Measurements from ENCODE around the gene KRTAP10-6.
"Not testable (repeated sequence)": the region's sequence is repeated elsewhere in the genome, so short reads cannot be mapped to it uniquely, and the experiment has no call there.

The KRTAP10-6 gene

GRCh38 chr21:44592446-44593311 lies at the start of gene KRTAP10-6:
TSS of gene KRTAP10-6 (minus strand) at chr21:44592505. CDS start at chr21:44592484, 21 bp downstream.
- no peak for DNase-seq (ENCODE audit: low read depth)

DNA sequence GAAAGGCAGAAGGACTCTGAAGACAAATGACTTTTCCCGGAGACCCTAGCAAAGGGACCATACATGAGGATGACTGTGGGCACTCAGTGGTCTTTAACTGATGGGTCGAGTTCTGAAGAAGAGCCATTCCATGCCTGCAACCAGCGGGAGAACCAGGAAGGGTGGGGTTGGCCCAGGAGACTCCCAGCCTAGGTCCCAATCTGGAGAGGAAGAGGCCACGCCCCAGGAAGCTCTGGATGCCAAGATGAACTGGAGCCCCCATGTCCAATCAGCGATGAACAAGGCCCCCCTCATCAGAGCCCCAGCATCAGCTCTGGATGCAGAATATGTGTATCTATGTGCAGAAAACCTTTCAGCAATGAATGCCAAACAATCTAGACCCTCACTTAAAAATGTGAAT lies 48.5 kb upstream of the KRTAP10-6 start:
- no peak for DNase-seq (ENCODE audit: low read depth)

DNA sequence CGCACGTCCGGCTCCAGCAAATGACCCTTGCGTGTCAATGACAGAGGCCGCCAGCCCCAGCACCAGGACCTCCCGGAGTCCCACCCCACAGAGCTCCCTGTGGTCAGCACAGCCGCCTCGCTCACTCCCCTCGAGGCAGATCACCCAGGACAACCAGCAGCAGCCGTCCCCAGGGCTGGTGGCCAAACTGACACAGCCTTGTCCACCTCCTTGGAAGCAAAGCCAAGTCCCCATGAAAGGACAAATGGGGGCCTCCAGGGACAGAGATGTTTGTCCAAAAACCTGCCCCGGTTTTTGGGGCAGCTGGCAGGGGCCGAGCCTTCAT lies 47.0 kb upstream of the KRTAP10-6 start:
- DNase-seq (ENCODE audit: low read depth): no peak

DNA sequence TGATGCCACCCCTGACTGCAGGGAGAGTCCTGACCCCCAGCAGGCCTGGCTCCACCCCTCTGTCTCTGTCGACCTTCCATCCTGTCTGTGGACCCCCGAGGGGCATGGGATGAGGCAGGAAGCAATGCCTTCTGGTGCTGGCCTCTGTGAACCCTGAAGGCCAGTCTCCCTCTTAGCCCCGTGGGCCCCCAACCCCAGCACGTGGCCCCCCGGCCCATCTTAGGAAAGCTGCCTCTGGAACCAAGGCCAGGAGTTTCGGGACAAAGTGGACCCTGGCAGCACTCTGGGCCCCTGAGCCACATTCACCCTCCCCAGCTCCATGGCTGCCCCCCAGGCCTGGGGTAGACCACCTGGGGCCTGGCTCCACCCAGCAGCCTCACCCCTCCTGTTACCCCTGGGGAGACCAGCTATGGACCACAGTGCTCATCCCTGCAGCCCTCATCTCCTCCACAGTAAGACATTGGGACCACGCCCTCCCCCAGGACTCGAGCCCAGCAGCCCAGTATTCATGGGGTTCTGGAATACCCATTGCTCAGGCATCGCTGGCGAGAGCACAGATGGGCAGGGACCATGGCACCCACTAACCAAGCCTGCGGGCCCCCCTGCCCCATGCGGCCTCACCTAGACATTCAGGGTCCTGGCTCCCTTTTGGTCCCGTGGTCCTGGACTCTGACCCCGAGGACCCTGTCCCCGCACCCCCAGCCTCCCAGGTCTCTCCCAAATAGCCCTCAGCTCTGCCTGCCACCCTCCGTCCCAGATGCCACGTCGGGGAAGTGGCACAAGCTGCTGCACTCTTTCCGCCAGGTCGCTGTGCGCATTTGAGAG lies 46.4 kb upstream of the KRTAP10-6 start:
- DNase-seq (ENCODE audit: low read depth): not testable (repeated sequence)

DNA sequence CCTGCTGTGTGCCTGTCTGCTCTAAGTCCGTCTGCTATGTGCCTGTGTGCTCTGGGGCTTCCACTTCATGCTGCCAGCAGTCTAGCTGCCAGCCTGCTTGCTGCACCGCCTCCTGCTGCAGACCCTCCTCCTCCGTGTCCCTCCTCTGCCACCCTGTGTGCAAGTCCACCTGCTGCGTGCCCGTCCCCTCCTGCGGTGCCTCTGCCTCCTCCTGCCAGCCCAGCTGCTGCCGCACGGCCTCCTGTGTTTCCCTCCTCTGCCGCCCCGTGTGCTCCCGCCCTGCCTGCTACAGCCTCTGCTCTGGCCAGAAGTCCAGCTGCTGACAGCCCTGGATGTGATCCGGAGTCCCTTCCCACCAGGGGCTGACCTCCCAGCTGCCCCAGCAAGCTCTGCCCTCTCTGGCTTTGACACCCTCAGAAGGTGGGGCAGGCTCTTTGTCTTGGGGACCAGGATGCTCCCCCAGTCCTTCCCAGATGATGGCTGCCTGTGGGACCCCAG lies 45.6 kb upstream of the KRTAP10-6 start:
- DNase-seq (ENCODE audit: low read depth): not testable (repeated sequence)

DNA sequence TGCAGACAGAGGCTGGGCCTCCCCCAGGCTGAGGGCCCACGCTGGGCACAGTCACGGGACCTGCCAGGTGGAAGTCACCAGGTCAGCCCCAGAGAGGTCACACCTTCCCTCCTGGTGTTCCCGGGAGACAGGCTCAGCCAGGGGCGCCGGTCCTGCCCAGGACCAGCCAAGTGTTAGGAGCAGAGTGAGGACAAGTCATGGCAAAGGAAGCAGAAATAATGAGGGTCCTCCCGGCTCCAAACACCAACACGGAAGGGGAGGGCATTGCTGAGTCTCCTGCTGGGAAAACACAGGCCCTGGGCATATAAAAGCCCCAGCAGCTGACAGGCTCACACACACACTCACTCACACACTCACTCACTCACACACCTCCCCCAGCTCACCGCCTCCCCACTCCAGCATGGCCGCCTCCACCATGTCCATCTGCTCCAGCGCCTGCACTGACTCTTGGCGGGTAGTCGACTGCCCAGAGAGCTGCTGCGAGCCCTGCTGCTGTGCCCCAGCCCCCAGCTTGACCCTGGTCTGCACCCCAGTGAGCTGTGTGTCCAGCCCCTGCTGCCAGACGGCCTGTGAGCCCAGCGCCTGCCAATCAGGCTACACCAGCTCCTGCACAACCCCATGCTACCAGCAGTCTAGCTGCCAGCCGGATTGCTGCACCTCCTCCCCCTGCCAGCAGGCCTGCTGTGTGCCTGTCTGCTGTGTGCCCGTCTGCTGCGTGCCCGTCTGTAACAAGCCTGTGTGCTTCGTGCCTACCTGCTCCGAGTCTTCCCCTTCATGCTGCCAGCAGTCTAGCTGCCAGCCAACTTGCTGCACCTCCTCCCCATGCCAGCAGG lies 44.9 kb upstream of the KRTAP10-6 start, which contains the start of gene KRTAP10-10:
Gene KRTAP10-10 (plus strand): TSS at position 339 of the 833 bp plus-strand sequence. CDS start 62 bp downstream, at position 401.
- no peak for DNase-seq (ENCODE audit: low read depth)

DNA sequence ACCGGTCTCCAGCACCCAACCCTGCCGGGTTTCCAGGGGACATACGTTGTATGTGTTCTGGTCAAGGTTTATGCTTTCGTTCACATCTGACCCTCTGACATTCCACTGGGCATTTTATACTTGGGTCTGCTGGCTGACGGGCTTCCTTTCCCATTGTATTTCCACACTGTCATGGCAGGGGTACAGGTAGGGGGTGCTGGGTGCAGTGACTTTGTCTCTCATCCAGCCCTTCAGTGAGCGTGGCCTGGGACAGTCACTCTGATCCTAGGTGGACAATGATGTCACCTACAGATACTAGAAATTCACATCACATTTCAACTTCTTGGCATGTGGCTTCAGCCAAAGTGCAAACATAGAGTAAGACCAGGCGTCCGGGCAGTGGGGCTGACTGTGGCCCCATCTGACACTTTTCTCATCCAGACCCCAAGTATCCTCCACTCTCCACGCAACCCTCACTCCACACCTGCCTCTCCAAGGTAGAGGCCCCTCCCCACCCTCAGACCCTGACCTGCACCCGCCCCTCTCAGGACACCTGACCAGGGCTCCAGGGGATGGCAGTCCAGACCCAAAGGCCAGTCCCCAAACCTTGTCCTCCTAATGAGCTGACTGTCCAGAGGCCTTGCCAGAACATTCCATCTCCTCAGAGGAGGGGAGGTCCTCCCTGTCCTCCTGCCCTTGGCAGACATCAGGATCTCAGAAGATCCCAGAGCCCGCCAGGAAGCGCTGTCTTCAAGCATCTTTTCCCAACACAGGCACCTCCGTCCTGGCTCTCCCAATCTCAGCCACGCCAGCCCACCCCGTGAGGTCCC lies 44.1 kb upstream of the KRTAP10-6 start:
- no peak for DNase-seq (ENCODE audit: low read depth)

- DNase-seq (ENCODE audit: low read depth): no peak
These were observed 39.8 kb upstream of the KRTAP10-6 start for GRCh38 chr21:44632067-44632466.

DNA sequence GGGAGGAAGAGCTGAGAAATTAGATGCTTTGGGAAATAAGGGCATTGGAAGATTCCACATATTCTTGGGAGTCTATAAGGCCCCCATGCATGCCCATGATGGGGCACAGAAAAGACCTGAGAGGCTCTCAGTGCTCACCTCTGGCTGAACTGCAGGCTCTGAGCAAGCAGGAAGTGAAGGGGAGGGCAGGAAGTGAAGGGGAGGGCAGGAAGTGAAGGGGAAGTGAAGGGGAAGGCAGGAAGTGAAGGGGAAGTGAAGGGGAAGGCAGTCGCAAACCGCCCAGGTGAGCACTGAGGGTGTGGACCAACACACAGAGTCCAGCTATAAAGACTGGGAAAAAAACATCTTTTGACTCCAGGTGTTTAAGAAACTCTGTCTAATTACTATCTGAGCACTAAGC lies 38.1 kb upstream of the KRTAP10-6 start:
- DNase-seq (ENCODE audit: low read depth): no peak

DNA sequence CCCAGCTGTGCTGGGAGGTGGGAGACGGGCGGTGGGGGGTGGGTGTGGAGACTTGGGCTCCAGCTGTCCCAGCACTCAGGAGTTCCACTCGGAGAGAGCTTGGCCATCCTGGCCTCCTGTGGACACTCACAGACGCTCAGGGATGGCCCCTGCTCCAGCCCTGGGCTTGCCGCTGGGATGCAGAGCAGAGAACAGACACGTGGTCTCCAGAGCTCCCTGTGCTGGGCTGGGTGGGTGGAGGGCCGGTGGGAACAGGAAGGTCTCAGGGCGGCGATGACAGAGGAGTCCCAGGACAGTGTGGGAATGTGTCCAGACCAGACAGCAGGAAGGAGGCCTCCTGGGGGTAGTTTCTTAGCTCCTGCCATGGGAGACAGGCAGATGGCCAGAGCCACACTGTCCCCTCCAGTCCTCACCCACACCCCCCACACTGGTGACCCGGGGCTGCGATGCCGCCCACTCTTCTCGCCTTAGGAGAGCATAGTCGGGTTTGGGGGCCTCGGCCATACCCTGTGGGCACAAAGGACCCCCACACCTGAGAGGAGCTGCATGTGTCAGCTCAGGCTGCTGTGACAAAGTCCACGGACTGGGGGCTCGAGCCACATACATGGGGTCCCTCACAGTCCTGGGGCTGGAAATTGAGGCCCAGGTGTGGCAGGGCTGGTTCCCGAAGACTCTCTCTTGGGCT lies 36.5 kb upstream of the KRTAP10-6 start:
- DNase-seq (ENCODE audit: low read depth): no peak

GRCh38 chr21:44627831-44628233 lies 35.5 kb upstream of the KRTAP10-6 start:
- not testable (repeated sequence) for DNase-seq (ENCODE audit: low read depth)

DNA sequence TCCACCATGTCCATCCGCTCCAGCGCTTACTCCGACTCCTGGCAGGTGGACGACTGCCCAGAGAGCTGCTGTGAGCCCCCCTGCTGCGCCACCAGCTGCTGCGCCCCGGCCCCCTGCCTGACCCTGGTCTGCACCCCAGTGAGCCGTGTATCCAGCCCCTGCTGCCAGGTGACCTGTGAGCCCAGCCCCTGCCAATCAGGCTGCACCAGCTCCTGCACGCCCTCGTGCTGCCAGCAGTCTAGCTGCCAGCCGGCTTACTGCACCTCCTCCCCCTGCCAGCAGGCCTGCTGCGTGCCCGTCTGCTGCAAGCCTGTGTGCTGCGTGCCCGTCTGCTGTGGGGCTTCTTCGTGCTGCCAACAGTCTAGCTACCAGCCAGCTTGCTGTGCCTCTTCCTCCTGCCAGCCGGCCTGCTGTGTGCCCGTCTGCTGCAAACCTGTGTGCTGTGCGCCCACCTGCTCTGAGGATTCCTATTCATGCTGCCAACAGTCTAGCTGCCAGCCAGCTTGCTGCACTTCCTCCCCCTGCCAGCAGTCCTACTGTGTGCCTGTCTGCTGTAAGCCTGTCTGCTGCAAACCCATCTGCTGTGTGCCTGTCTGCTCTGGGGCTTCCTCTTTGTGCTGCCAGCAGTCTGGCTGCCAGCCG lies 35.0 kb upstream of the KRTAP10-6 start:
- not testable (repeated sequence) for DNase-seq (ENCODE audit: low read depth)

DNA sequence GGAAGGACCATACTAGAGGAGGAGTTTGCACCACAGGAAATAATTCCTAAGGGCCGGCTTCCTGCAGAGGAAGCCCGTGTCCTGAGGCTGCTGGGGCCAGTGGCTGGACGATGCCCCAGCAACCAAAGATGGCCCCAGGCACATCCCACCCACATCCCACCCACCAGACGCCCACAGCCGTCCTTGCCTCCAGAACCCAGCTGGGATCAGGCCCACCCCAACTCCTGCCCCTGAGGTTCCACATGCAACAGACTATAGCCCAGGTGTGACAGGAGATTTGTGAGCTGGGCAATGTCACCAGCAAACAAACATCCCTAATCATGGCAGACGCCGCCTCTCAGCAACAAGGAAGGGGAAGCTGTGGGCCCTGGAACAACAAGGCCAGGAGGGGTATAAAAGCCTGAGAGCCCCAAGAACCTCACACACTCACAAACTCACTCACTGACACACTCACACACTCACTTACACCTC lies 34.4 kb upstream of the KRTAP10-6 start, which contains the start of gene KRTAP10-9:
Gene KRTAP10-9 (plus strand): TSS at position 421 of the 471 bp plus-strand sequence. CDS start 79 bp downstream, outside the sequence.
- DNase-seq (ENCODE audit: low read depth): no peak

DNA sequence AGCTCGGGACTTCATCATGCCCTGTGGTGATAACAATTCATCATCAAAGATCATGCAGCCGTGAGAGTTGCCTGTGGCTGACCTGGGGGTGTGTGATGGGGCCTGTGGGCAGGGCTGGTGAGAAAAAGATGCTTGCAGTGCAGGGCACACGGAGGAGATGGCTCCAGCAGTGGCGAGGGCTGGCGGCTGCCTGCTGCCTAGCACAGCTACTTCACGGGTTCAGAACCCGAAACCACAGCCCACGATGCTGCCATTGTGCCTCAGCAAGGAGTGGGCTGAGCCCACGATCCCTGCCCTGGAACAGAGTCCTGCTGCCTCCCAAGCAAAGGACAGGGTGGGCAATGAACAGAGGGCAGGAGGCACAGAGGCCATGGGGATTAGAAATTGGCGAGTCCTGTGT lies 34.0 kb upstream of the KRTAP10-6 start:
- no peak for DNase-seq (ENCODE audit: low read depth)

DNA sequence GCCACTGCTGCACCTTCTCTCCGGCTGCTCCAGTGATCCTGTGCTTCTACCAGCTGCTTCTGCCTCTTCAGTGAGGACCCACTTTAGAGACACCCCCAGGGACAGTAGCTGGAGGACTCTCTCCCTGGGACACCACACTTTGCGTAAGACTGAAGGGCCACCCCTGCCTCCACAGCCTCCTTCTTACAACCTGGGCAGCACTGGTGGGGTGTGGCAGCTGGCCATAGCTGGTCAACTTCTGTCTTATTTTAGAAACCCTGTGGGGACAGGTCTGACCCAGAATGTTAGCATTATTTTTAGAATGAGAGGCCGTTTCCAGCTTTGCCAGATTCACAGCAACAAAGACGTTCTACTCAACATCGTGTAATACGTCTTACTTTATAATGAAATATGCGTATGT lies 33.5 kb upstream of the KRTAP10-6 start:
- no peak for DNase-seq (ENCODE audit: low read depth)

DNA sequence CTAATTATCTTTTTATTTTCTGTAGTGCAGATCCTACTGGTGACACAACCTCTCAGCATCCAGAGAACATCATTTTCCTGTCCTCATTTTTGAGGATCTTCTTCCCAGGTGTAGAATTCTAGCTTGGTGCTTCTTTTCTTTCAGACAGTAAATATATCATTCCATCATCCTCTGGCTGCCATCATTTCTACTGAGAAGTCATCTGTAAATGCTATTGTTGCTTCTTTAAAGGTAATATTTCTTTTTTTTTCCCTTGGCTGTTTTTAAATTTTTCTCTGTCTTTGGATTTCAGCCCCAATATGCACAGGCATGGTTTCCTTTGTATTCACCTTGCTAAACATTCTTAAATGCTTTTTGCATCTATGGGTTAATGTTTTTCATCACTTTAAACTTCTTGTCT lies 31.3 kb upstream of the KRTAP10-6 start:
- no peak for DNase-seq (ENCODE audit: low read depth)

DNA sequence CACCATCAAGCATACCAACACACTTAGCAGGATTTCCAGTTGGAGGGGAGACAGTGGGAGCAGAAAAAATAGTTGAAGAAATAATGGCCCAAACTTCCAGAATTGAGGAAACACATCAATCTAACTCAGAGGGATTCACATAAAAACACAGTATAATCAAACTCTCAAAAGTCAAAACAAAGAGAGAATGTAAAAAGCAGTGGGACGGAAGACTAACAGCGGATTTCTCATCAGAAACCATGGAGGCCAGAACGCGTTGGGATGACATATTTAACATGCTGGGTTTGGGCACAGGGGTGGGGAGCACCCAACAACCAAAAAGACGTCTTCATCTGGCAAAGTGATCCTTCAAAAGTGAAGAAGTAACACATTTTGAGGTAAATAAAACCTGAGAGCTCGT lies 27.6 kb upstream of the KRTAP10-6 start:
- no peak for DNase-seq (ENCODE audit: low read depth)

DNA sequence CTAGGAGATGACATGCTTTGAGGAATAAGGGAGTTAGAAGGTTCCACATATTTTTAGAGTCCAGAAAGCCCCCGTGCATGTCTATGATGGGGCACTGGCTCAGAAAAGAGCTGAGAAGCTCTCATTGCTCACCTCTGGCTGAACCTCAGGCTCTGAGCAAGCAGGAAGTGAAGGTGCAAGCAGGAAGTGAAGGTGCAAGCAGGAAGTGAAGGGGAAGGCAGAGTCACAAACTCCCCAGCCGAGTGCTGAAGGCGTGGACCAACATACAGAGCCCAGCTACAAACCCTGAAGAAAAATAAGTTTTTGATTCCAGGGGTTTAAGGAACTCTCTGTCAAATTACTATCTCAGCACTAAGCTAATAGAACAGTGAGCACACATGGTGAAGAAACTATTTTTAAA lies 26.6 kb upstream of the KRTAP10-6 start:
- no peak for DNase-seq (ENCODE audit: low read depth)

DNA sequence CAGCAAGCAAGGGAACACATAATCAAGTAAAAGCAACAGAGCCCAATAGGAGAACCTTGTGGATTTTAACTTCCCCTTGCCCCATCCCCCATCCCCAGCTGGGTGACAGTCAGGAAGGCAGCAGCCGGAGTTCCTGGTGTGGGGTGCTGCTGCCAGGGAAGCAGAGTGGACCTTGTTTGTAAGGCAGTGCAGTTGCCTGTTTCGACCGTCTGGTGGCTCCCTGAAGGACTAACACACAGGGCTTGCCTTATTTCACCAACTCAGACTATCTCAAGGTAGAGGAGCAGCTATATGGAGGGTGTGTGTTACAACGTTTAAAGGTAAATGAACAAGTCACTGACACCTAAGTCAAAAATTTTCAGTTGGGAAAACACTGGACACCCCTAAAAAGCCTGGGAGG lies 26.2 kb upstream of the KRTAP10-6 start:
- DNase-seq (ENCODE audit: low read depth): no peak

DNA sequence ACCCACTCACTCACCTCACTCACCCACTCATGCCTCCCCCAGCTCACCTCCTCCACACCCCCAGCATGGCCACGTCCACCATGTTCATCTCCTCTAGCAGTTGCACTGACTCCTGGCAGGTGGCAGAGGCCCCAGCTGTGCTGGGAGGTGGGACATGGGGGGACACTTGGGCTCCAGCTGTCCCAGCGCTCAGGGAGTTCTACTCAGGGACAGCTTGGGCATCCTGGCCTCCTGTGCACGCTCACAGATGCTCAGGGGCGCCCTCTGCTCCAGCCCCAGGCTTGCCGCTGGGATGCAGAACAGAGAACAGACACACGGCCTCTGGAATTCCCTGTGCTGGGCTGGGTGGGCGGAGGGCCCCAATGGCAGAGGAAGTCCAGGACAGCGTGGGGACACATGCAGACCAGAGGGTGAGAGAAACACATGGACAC lies 24.8 kb upstream of the KRTAP10-6 start:
- no peak for DNase-seq (ENCODE audit: low read depth)
